Kidney (tissue), 14 donors: ENCODE measurements around the gene GLT8D1. TPM values are rescaled to one million over a fixed set of nuclear protein-coding genes. Genes with fewer than 3 reads are reported as not detected.

ENCODE experiments used
- DNase-seq, 5 donors: peaks; one replicate each; pipeline ENCODE4 v3.0.0-alpha.2; 2013 to 2020
- FAIRE-seq: peaks from 2 replicates; lab custom pipeline; 2012; peaks lifted over from hg19 to GRCh38; lab: Jason Lieb, UNC
- H3K27ac ChIP-seq, 2 donors: one replicate each; pipeline ENCODE4 v1.7.0; 2013; ENCODE audit warnings: low read depth in 2 of 2, low read length in 2 of 2, inconsistent platforms in 1 of 2
- H3K27me3 ChIP-seq: one replicate; pipeline ENCODE4 v1.7.1; 2013; ENCODE audit warnings: low read length, inconsistent platforms; ENCODE audit not compliant: control insufficient read depth, insufficient read depth
- H3K36me3 ChIP-seq, 3 donors: one replicate each; pipeline versions ENCODE4 v1.7.0 to v1.7.1; 2013; ENCODE audit warnings: low read length in 3 of 3, control low read depth in 1 of 3, inconsistent platforms in 1 of 3; ENCODE audit not compliant: insufficient read depth in 3 of 3, control insufficient read depth in 2 of 3
- H3K4me1 ChIP-seq, 3 donors: one replicate each; pipeline versions ENCODE4 v1.7.0 to v1.7.1; 2013; ENCODE audit warnings: low read length in 3 of 3, inconsistent platforms in 1 of 3, low read depth in 1 of 3; ENCODE audit not compliant: control insufficient read depth in 2 of 3, insufficient read depth in 2 of 3
- H3K4me3 ChIP-seq, 3 donors: one replicate each; pipeline versions ENCODE4 v1.7.0 to v1.8.1; 2013; ENCODE audit warnings: low read length in 3 of 3, control low read depth in 1 of 3, inconsistent platforms in 1 of 3
- H3K9ac ChIP-seq, 3 donors: one replicate each; pipeline versions ENCODE4 v1.7.0 to v1.7.1; 2013; ENCODE audit warnings: low read length in 3 of 3, control low read depth in 1 of 3, inconsistent platforms in 1 of 3
- H3K9me3 ChIP-seq, 3 donors: one replicate each; pipeline versions ENCODE4 v1.7.0 to v1.7.1; 2013; ENCODE audit warnings: low read length in 3 of 3, control low read depth in 1 of 3, inconsistent platforms in 1 of 3; ENCODE audit not compliant: control insufficient read depth in 2 of 3, insufficient read depth in 1 of 3
- CTCF ChIP-seq: IDR thresholded peaks from 3 replicates; pipeline ENCODE4 v1.5.1; 2012; ENCODE audit warnings: mild to moderate bottlenecking, moderate library complexity, borderline replicate concordance; ENCODE audit not compliant: insufficient read depth; ENCODE audit errors: extremely low read depth
- intact Hi-C: fragments of 100-400 bp; cut with DNase I; formaldehyde crosslinking; loops from one replicate; pipeline ENCODE4 v1.11.1; 2022
- polyA plus RNA-seq: library from polyadenylated mRNA; stranded (reverse); fragments of 350-450 nt; fragmentation: Illumina TruSeq; extraction: RNeasy Lipid Tissue Mini Kit (QIAGEN cat#74804); gene quantifications from one replicate; pipeline ENCODE4 v1.2.3, GENCODE V29; 2014; ENCODE audit warnings: low read depth, low replicate concordance; ENCODE audit not compliant: insufficient read depth
- total RNA-seq: library from RNA; stranded (reverse); fragmentation: NEBNext Ultra II Directional; extraction: Animal tissue kit (Norgen Biotek cat#: 25700); gene quantifications from one replicate; pipeline ENCODE4 v1.2.1, GENCODE V29; 2021
- donor health status: control.
- donor health status: control.
- donor health status: control.
- donor health status: control.
- donor health status: control.
- donor health status: DM: yes; HTN: yes; CAD: no.
- donor health status: Normal renal cell carcinoma (clear cell type).

Gene GLT8D1
- total and polyA plus RNA-seq, 2 donors from 2014 or later = 60.4 to 62.1 TPM

- intact Hi-C loops = no loop called here
- H3K9ac ChIP-seq = no peak overlapping the region
- peak; percentile 43 for TF ChIP-seq CTCF
- H3K27ac ChIP-seq = no peak overlapping the region
- H3K9me3 ChIP-seq = no peaks in the 10 kb centered on the region
- no peak overlapping the region for H3K4me3 ChIP-seq
- peak in 2 of 5 donors; percentile 14 to 34 for DNase-seq
- H3K27me3 ChIP-seq = no peaks in the 10 kb centered on the region
- H3K36me3 ChIP-seq = peaks cover 11 to 35% (median 25%) of the 10 kb centered on the region in 3 donors
- no peak for FAIRE-seq
- peaks cover 0 to 5% (median 0%) of the 10 kb centered on the region in 3 donors for H3K4me1 ChIP-seq
Measured at GRCh38 chr3:52742418-52743041, 36.9 kb upstream of the GLT8D1 start.

DNA sequence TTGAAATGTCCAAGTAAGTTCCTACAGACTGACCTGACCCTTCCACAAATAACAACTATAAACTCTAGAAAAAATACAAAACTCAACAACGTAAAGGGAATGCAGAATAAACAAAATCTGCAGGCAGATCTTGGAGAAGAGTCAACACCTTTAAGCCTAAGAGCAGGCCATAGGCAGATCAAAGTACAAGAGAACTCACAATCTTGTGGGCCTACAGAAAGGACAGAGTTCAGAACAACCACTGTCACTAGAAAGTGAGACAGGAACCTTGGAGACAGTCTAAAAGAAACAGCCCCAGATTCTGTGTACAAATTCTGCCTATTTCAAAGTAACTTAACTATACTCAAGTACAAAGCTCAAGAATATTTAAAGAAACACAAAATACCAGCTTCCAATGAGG, 34.1 kb upstream of the GLT8D1 start:
- no peak for FAIRE-seq
- H3K27me3 ChIP-seq = no peaks in the 10 kb centered on the region
- H3K4me3 ChIP-seq = no peak overlapping the region
- TF ChIP-seq CTCF = no peak
- H3K27ac ChIP-seq = peak overlapping the region in 1 of 2 donors; percentile 57
- no peak overlapping the region for H3K9ac ChIP-seq
- intact Hi-C loops = no loop called here
- peaks cover 0 to 5% (median 0%) of the 10 kb centered on the region in 3 donors for H3K4me1 ChIP-seq
- DNase-seq = no peak
- H3K36me3 ChIP-seq = peaks cover 9 to 16% (median 12%) of the 10 kb centered on the region in 3 donors
- no peaks in the 10 kb centered on the region for H3K9me3 ChIP-seq

- no peak for FAIRE-seq
Measured at GRCh38 chr3:52733256-52733891, 27.8 kb upstream of the GLT8D1 start.

More at GRCh38 chr3:52733256-52733891, 27.8 kb upstream of the GLT8D1 start:
- H3K9me3 ChIP-seq = no peaks in the 10 kb centered on the region
- H3K27ac ChIP-seq = no peak overlapping the region
- no peaks in the 10 kb centered on the region for H3K4me1 ChIP-seq
- no peak overlapping the region for H3K4me3 ChIP-seq
- H3K27me3 ChIP-seq = no peaks in the 10 kb centered on the region
- DNase-seq = no peak
- peaks cover 8 to 23% (median 11%) of the 10 kb centered on the region in 3 donors for H3K36me3 ChIP-seq
- intact Hi-C loops = no loop called here
- TF ChIP-seq CTCF = no peak
- no peak overlapping the region for H3K9ac ChIP-seq
